Measurements from ENCODE around the gene PDZK1. TPM values are rescaled to one million over a fixed set of nuclear protein-coding genes. Genes with fewer than 3 reads are reported as not detected.

PDZK1 gene
- total RNA-seq, 1 donor from 2014 or later, result 12.2 TPM

DNA sequence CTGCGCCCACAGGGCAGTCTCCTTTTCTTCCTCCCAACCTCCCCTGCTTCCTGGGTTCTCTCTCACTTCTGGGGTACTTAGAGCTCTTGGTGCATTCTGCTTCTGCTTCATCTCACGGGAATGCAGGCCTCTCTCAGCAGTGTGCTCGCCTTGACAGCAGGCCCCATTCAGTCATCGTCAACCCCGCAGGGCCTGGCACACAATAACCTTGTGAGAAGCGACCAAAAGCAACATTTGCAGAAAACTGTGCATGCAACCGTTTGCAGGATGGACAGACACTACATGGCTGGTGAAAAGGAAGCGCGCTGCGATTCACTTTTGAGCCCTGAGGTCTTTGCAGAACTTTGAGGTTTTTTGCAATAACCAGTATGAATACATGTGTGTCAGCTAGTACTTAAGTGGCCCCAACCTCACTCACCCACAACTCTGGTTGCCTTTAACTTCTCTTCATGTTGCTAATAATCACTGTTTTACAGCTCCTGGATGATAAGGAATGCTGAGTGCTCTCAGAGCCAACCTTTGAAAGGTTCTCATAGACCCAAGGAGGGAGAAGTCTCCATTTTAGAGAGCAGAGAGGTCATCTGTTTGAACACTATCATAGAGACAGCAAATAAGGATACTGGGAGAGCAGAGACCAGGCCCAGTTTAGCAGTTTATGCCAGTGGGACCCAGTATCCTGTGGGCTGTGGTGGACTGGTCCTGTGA lies 9.6 kb upstream of the PDZK1 start:
- no peaks in the 10 kb centered on the region for H3K36me3 Mint-ChIP-seq
- TF ChIP-seq, protein P1, sequence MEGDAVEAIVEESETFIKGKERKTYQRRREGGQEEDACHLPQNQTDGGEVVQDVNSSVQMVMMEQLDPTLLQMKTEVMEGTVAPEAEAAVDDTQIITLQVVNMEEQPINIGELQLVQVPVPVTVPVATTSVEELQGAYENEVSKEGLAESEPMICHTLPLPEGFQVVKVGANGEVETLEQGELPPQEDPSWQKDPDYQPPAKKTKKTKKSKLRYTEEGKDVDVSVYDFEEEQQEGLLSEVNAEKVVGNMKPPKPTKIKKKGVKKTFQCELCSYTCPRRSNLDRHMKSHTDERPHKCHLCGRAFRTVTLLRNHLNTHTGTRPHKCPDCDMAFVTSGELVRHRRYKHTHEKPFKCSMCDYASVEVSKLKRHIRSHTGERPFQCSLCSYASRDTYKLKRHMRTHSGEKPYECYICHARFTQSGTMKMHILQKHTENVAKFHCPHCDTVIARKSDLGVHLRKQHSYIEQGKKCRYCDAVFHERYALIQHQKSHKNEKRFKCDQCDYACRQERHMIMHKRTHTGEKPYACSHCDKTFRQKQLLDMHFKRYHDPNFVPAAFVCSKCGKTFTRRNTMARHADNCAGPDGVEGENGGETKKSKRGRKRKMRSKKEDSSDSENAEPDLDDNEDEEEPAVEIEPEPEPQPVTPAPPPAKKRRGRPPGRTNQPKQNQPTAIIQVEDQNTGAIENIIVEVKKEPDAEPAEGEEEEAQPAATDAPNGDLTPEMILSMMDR (conservative IDR thresholded peaks at IDR 0.05), result no peak
- DNase-seq (ENCODE audit: extremely low spot score, unreplicated experiment), result no peak
- H3K27ac Mint-ChIP-seq, result peak overlapping the region; percentile 40
- H3K4me1 Mint-ChIP-seq (ENCODE audit: unreplicated experiment), result peaks cover 17% of the 10 kb centered on the region
- H3K9me3 Mint-ChIP-seq, result no peaks in the 10 kb centered on the region
- H3K4me3 Mint-ChIP-seq, result no peak overlapping the region
- peaks cover 12% of the 10 kb centered on the region for H3K27me3 Mint-ChIP-seq

- Mint-ChIP-seq H3K4me1 (ENCODE audit: unreplicated experiment) (peaks cover 19% of the 10 kb centered on the region), H3K27me3 (no peaks in the 10 kb centered on the region), H3K27ac (peak overlapping the region; percentile 56), H3K4me3 (no peak overlapping the region), H3K36me3 (no peaks in the 10 kb centered on the region), H3K9me3 (no peaks in the 10 kb centered on the region)
- TF ChIP-seq, protein P1 (conservative IDR thresholded peaks at IDR 0.05), result no peak
- DNase-seq (ENCODE audit: extremely low spot score, unreplicated experiment), result no peak
Measured at GRCh38 chr1:145714524-145715111, 7.5 kb upstream of the PDZK1 start.

DNA sequence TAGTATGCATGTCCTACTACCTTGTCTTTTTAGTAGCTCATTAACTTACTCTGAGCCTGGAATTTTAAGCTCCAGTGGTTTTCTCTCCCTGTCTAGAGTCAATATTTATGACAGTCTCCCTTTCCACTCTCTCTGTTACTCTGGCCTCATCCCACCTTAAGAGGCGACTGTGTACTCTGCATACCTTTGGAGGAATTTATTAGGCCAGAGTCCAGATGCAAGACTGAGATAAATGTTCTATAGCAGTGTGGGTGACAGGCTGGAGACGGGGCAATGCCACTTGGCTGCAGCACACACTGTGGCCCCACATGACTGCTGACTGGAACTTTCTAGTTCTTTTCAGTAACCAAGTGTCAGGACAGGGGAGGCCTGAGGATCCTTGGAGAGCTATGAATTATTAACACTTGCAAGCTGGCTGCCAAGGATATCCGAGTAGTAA lies 4.1 kb upstream of the PDZK1 start:
- TF ChIP-seq, protein P1 (conservative IDR thresholded peaks at IDR 0.05), result no peak
- Mint-ChIP-seq H3K9me3 (no peaks in the 10 kb centered on the region), H3K4me3 (peak overlapping the region; percentile 20), H3K4me1 (ENCODE audit: unreplicated experiment) (peaks cover 27% of the 10 kb centered on the region), H3K36me3 (no peaks in the 10 kb centered on the region), H3K27ac (peak overlapping the region; percentile 38), H3K27me3 (peaks cover 5% of the 10 kb centered on the region)
- no peak for DNase-seq (ENCODE audit: extremely low spot score, unreplicated experiment)

- DNase-seq (ENCODE audit: extremely low spot score, unreplicated experiment), result no peak
- peaks cover 5% of the 10 kb centered on the region for H3K27me3 Mint-ChIP-seq
- no peaks in the 10 kb centered on the region for H3K9me3 Mint-ChIP-seq
- TF ChIP-seq, protein P1 (conservative IDR thresholded peaks at IDR 0.05), result no peak
- no peak overlapping the region for H3K4me3 Mint-ChIP-seq
- no peaks in the 10 kb centered on the region for H3K36me3 Mint-ChIP-seq
- H3K4me1 Mint-ChIP-seq (ENCODE audit: unreplicated experiment), result peaks cover 28% of the 10 kb centered on the region
- peak overlapping the region; percentile 38 for H3K27ac Mint-ChIP-seq
Measured at GRCh38 chr1:145710291-145711027, 3.3 kb upstream of the PDZK1 start.

- H3K27ac Mint-ChIP-seq, result peak overlapping the region; percentile 82
- peaks cover 28% of the 10 kb centered on the region for H3K4me1 Mint-ChIP-seq (ENCODE audit: unreplicated experiment)
- no peak for DNase-seq (ENCODE audit: extremely low spot score, unreplicated experiment)
- H3K36me3 Mint-ChIP-seq, result no peaks in the 10 kb centered on the region
- H3K4me3 Mint-ChIP-seq, result peak overlapping the region; percentile 46
- peaks cover 8% of the 10 kb centered on the region for H3K27me3 Mint-ChIP-seq
- TF ChIP-seq, protein P1 (conservative IDR thresholded peaks at IDR 0.05), result no peak
- no peaks in the 10 kb centered on the region for H3K9me3 Mint-ChIP-seq
Measured at GRCh38 chr1:145708063-145708462, 895 bp upstream of the PDZK1 start.

Data from type B pancreatic cell (in vitro differentiated cells).